Lung (tissue), 12 donors: ENCODE results near the gene CDC25B. TPM values are rescaled to one million over a fixed set of nuclear protein-coding genes. Genes with fewer than 3 reads are reported as not detected.

Experiments
- ATAC-seq: fragments of 200-7000 bp; cut with Tn5 transposase; one replicate; pipeline ENCODE4 v1.9.1; 2020; ENCODE audit warnings: moderate number of reproducible peaks; ENCODE audit not compliant: insufficient read depth, low FRiP score
- DNase-seq, 3 donors: peaks; one replicate each; pipeline ENCODE4 v3.0.0-alpha.2; 2013 to 2017
- H3K27ac ChIP-seq, 2 donors: one replicate each; pipeline ENCODE4 v1.5.1; 2013; ENCODE audit warnings: mild to moderate bottlenecking in 2 of 2, moderate library complexity in 2 of 2, control low read depth in 1 of 2, inconsistent platforms in 1 of 2, low read depth in 1 of 2, low read length in 1 of 2
- H3K27me3 ChIP-seq, 3 donors: one replicate each; pipeline ENCODE4 v1.5.1; 2013; ENCODE audit warnings: low read length in 2 of 3; ENCODE audit not compliant: control insufficient read depth in 3 of 3, insufficient read depth in 3 of 3
- H3K36me3 ChIP-seq, 4 donors: one replicate each; pipeline ENCODE4 v1.5.1; 2013; ENCODE audit warnings: low read length in 4 of 4, mild to moderate bottlenecking in 1 of 4, moderate library complexity in 1 of 4; ENCODE audit not compliant: control insufficient read depth in 4 of 4, insufficient read depth in 4 of 4
- H3K4me1 ChIP-seq, 5 donors: one replicate each; pipeline ENCODE4 v1.5.1; 2013; ENCODE audit warnings: low read length in 5 of 5, mild to moderate bottlenecking in 2 of 5, moderate library complexity in 1 of 5; ENCODE audit not compliant: control insufficient read depth in 5 of 5, insufficient read depth in 5 of 5
- H3K4me3 ChIP-seq: one replicate; pipeline ENCODE4 v1.5.1; 2013; ENCODE audit warnings: mild to moderate bottlenecking, control low read depth, moderate library complexity
- H3K9ac ChIP-seq, 2 donors: one replicate each; pipeline ENCODE4 v1.5.1; 2013; ENCODE audit warnings: low read length in 2 of 2, control low read depth in 1 of 2; ENCODE audit not compliant: insufficient read depth in 1 of 2
- H3K9me3 ChIP-seq, 4 donors: one replicate each; pipeline ENCODE4 v1.5.1; 2013; ENCODE audit warnings: low read length in 3 of 4, mild to moderate bottlenecking in 1 of 4, moderate library complexity in 1 of 4; ENCODE audit not compliant: control insufficient read depth in 4 of 4, insufficient read depth in 3 of 4
- CTCF ChIP-seq: IDR thresholded peaks from 2 replicates; pipeline ENCODE4 v1.5.1; 2012; ENCODE audit warnings: mild to moderate bottlenecking; ENCODE audit errors: control extremely low read depth, extremely low read depth
- WGBS, 2 donors: extraction: QIAGEN DNeasy Blood & Tissue Kit; methylation state at CpG; one replicate each; pipeline ENCODE4 v1.1.7; 2013; 5-methylcytosine and 5-hydroxymethylcytosine counted together
- polyA plus RNA-seq, 2 donors: library from polyadenylated mRNA; stranded (reverse); fragments of 200-250 nt; gene quantifications; one replicate each; pipeline ENCODE4 v1.2.1, GENCODE V29; 2013
- total RNA-seq, 2 donors: library from RNA; depleted of rRNA in 1 of 2; stranded (reverse); fragments of >200 nt in 1 of 2; gene quantifications; one replicate each; pipeline ENCODE4 v1.2.1, GENCODE V29; 2014 to 2021
- donor health status: control.
- donor health status: control.
- donor health status: Bipolar disorder and iron deficiency.
- donor health status: healthy.
- donor health status: DM: yes; HTN: yes; CAD: no.

Gene CDC25B
- total and polyA plus RNA-seq, 4 donors: 47.9 to 88.5 (median 67.1) TPM

GRCh38 chr20:3763671-3764601 lies 32.2 kb upstream of the CDC25B start:
- H3K27ac ChIP-seq: no peak overlapping the region
- WGBS, 2 donors: 89 to 91% methylated on average over 8 of the region's 8 CpGs
- no peaks in the 10 kb centered on the region for H3K27me3 ChIP-seq
- H3K4me1 ChIP-seq: peaks cover 0 to 44% (median 9%) of the 10 kb centered on the region in 5 donors
- ATAC-seq: no peak
- no peak for TF ChIP-seq CTCF
- H3K9me3 ChIP-seq: no peaks in the 10 kb centered on the region
- H3K36me3 ChIP-seq: no peaks in the 10 kb centered on the region
- H3K4me3 ChIP-seq: no peak overlapping the region
- no peak overlapping the region for H3K9ac ChIP-seq
- DNase-seq: no peak

- H3K4me1 ChIP-seq: peaks cover 0 to 45% (median 9%) of the 10 kb centered on the region in 5 donors
- whole genome bisulfite sequencing, 2 donors: 75 to 90% methylated on average over 3 of the region's 3 CpGs
- no peak overlapping the region for H3K27ac ChIP-seq
- H3K9ac ChIP-seq: no peak overlapping the region
- no peak for TF ChIP-seq CTCF
- no peaks in the 10 kb centered on the region for H3K36me3 ChIP-seq
- H3K27me3 ChIP-seq: no peaks in the 10 kb centered on the region
- ATAC-seq (no peak), DNase-seq (no peak)
- H3K9me3 ChIP-seq: no peaks in the 10 kb centered on the region
- no peak overlapping the region for H3K4me3 ChIP-seq
Observed at GRCh38 chr20:3764659-3765058, 31.5 kb upstream of the CDC25B start.

- no peaks in the 10 kb centered on the region for H3K27me3 ChIP-seq
- H3K36me3 ChIP-seq: no peaks in the 10 kb centered on the region
- no peaks in the 10 kb centered on the region for H3K9me3 ChIP-seq
- WGBS, 2 donors: 21 to 66% methylated on average over 3 of the region's 3 CpGs
- no peak overlapping the region for H3K4me3 ChIP-seq
- H3K27ac ChIP-seq: no peak overlapping the region
- no peak overlapping the region for H3K9ac ChIP-seq
- DNase-seq: no peak
- no peak for TF ChIP-seq CTCF
- H3K4me1 ChIP-seq: peaks cover 0 to 42% (median 9%) of the 10 kb centered on the region in 5 donors
- ATAC-seq: no peak
Observed at GRCh38 chr20:3765171-3765882, 30.8 kb upstream of the CDC25B start.
